ENCODE measurements around the gene MTNR1B. TPM values are rescaled to one million over a fixed set of nuclear protein-coding genes. Genes with fewer than 3 reads are reported as not detected.

MTNR1B gene
- polyA plus RNA-seq, 1 of the 3 experiments (the other 2 are of a cell fraction), result not detected

- TF ChIP-seq JUND (IDR thresholded peaks at IDR 0.05) (no peak), MAX (IDR thresholded peaks at IDR 0.05; ENCODE audit: low read depth) (no peak), FOSL2 (IDR thresholded peaks at IDR 0.05; ENCODE audit: borderline replicate concordance, low read depth) (no peak), NRF1 (IDR thresholded peaks at IDR 0.05; ENCODE audit: low read depth, low read length) (no peak), TCF12 (IDR thresholded peaks at IDR 0.05) (no peak), RAD21 (IDR thresholded peaks at IDR 0.05; ENCODE audit: low read length) (no peak), GABPA (IDR thresholded peaks at IDR 0.05; ENCODE audit: low read depth) (no peak)
These were observed 61.9 kb downstream of the MTNR1B start (continued) for GRCh38 chr11:93031386-93031785.

Small RNA genes lying within 50 kb of the gene (small RNA-seq; reads per million reads assigned to genes)
- 0 reads per million in 7 experiments for gene SNRPGP16

Other genes with a start within 250 kb of the MTNR1B start
- 7.3 and 9.7 TPM in 2 replicates for gene SLC36A4, start 228.3 kb downstream of the MTNR1B start, polyA plus RNA-seq (2012; rRNA removed)

Measured in SK-N-SH (cell line).